ENCODE measurements around the gene IMMP2L.
"Not testable (repeated sequence)": the region's sequence is repeated elsewhere in the genome, so short reads cannot be mapped to it uniquely, and the experiment has no call there.

Gene IMMP2L

DNA sequence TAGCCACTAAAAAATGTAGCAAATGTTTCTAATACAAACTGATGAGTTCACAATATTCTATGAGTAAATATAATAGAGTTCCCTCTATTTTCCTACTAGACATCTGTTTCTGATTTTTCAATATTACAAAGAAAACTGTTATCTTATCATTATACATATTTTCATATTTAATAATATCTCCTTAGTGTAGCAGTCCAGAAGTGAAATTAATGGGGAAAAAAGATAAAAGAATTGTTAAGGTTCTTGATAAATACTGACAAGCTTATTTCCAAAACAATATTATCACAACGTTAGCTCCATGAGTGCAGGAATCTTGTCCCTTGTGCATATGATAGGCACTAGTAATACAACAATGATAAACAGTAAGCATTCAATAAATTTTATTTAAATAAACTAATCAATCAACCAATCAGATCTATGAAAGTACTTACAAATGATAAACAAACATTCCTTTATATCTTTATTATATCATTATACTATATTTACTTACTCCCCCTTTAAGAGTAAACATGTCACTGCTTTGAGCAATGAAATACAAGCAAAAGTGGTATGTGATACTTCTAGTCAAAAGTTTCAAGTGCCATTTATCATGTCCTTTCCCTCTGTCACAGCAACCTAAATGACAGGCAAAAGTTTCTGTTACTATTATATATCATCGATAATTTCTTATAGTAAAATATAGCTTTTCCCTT lies 103.1 kb downstream of the IMMP2L start:
- DNase-seq, result no peak

GRCh38 chr7:111450705-111451104 lies 111.6 kb downstream of the IMMP2L start:
- not testable (repeated sequence) for DNase-seq

DNA sequence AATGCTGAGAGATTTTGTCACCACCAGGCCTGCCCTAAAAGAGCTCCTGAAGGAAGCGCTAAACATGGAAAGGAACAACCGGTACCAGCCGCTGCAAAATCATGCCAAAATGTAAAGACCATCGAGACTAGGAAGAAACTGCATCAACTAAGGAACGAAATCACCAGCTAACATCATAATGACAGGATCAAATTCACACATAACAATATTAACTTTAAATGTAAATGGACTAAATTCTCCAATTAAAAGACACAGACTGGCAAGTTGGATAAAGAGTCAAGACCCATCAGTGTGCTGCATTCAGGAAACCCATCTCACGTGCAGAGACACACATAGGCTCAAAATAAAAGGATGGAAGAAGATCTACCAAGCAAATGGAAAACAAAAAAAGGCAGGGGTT lies 114.8 kb downstream of the IMMP2L start:
- DNase-seq, result not testable (repeated sequence)

DNA sequence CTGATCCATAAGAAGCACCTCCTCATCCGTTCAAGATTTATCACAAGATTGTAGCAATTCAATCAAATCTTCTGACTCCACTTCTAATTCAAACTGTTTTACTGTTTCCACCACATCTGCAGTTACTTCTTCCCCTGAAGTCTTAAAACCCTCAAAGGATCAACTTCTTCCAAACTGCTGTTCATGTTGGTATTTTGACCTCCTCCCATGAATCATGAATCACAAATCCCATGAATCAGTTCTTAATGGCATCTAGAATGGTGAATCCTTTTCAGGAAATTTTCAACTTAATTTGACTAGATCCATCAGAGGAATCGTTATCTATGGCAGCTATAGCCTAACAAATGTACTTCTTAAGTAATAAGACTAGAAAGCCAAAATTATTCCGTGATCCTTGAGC lies 122.3 kb downstream of the IMMP2L start:
- no peak for DNase-seq

- no peak for DNase-seq
These were observed 123.7 kb downstream of the IMMP2L start for GRCh38 chr7:111438369-111439289.

- no peak for DNase-seq
These were observed 124.6 kb downstream of the IMMP2L start for GRCh38 chr7:111437736-111438135.

DNA sequence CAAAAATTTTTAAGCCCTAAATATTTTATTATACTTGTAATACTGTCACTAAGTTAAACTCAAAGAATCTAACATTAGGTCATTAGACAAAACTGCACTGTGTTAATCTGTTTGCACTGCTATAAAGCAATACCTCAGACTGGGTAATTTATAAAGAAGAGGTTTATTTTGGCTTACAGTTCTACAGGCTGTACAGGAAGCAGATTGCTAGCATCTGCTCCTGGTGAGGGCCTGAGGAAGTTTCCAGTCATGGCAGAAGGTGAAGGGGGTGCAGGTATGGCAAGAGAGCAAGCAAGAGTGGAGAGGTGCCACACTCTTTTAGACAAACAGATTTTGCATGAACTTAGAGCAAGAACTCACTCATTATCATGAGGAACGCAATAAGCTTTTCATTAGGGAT lies 125.7 kb downstream of the IMMP2L start:
- no peak for DNase-seq

DNA sequence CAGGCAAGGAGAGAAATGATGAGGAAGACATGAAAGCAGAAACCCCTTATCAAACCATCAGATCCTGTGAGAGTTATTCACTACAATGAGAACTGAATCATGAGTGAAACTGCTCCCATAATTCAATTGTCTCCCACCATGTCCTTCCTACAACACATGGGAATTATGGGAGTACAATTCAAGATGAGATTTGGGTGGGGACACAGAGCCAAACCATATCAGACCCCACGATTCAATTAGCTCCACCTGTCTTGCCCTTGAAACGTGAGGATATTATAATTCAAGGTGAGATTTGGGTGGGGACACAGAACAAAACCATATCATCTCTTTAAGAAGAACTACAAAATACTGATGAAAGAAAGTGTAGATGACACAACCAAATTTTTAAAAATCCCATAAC lies 128.9 kb downstream of the IMMP2L start:
- DNase-seq, result no peak

GRCh38 chr7:111429781-111430180 lies 132.5 kb downstream of the IMMP2L start:
- DNase-seq, result no peak

DNA sequence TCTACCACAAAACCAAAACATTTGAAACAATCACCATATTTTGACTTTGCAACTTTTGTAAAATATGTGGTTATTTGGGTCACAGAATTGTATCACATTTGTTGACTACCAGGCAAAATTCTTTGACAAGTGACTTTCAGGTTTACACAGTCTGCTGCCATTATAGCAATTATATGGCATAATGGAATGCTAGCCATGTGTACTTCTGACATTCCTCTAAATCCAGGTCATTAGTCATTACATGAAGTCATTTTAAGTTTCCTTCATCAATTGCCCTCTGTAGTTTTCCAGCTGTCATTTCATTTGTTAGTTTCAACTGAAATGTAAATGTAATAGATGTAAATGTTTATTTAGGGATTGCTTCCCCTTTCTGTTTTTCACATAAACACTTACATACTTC lies 137.5 kb downstream of the IMMP2L start:
- no peak for DNase-seq

DNA sequence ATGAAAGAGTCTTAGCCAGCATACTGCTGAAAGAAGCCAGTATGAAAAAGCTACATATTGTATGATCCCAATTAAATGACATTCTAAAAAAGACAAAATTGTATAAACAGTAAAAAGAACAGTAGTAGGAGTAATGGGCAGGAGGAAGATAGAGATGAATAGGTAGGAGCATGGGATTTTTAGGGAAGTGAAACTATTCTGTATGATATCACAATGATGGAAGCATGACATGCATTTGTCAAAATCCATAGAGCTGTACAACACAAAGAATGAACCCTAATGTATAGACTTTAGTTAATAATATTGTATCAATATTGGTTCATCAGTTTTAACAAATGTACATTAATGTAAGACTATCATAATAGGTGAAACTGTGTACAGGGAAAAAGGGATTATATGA lies 147.9 kb downstream of the IMMP2L start:
- DNase-seq, result no peak

DNA sequence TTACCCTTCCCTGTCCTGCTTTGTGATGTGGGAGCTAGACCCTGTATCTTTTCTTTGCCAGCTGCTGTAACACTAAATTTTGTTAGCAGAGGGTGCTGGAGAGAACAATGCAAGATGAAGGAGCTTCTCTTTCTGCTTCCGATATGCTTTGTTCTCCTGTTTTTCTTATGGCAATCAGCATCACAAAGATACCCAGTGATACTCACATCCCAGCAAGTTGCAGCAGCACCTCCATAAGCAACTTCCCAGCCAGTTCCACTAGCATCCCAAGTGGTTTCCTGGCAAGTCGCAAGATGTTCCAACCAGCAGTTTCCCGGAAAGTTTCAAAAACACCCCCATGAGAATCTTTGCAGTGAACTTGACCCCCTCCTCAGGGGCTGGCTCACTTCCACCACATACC lies 148.6 kb downstream of the IMMP2L start:
- DNase-seq, result no peak

- DNase-seq, result no peak
These were observed 151.4 kb downstream of the IMMP2L start for GRCh38 chr7:111410899-111411298.

- DNase-seq, result no peak
These were observed 152.4 kb downstream of the IMMP2L start for GRCh38 chr7:111409714-111410422.

DNA sequence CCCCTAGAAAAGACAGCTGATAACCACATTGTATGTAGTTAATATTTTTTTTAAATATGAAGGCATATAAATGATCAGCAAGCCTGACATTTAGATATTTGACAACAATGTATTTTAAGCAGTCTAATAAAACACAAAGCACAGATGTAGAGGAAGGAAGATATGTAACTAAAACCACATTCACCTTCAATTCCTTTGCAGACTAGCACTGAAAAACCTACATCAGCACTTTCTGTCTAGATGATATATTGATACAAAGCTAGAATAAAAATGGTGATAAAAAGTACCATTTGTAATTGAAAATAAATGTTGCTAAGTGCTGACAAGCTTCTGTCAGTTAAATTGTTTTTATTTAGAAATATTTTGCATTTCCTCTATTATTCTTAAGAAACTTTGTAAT lies 153.6 kb downstream of the IMMP2L start:
- no peak for DNase-seq

GRCh38 chr7:111407258-111407657 lies 155.0 kb downstream of the IMMP2L start:
- DNase-seq, result no peak

DNA sequence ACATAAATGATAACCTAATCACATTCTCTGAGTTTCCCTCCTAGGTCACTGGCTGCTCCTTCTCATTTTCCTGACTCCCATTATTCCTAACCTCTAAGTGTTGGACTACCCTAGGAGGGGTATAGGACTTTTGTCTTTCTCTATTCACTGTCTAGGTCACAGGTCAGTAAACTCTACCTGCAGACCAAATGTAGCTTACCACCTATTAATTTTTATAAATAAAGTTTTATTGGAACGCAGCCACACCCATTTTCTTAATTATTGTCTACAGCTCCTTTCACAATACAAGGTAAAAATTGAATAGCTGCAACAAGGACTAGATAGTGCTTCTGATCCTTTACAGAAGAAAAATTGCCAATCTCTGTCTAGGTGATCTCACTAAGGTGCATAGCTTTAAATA lies 156.7 kb downstream of the IMMP2L start:
- no peak for DNase-seq

DNA sequence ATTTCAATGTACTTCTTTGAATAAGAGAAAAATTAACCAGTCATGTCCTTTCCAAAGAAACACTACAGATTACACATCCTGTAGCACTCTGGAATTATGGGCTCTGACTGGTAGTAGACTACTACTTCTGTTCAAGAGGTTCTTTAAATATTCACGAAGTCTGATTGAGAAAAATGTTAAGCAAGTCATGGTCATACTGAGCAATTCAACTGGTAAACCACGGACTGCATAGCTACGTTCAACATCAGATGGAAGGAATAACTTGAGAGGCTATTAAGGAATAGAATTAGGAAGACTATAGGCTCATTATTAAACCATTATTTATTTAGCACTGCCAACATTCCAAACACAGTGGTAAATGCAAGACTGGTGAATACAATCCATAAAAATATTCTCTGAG lies 160.8 kb downstream of the IMMP2L start:
- DNase-seq, result no peak

DNA sequence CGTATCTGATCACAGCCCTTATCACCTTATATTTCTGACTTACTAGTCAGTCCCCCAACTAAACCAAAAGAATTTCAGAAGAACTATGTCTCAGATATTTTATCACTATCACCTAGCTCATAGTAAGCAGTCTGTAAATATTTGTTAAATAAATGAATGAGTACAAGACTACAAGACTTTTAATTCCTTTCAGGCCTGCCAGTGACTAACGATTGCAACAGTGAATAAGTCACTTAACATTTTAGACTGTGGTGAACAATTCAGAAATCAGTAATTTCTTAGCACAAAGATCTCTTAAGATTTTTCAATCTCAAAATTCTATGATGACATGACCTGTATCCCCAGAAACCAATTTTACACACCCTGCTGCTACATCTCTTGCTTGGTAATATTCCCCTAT lies 162.2 kb downstream of the IMMP2L start:
- no peak for DNase-seq

DNA sequence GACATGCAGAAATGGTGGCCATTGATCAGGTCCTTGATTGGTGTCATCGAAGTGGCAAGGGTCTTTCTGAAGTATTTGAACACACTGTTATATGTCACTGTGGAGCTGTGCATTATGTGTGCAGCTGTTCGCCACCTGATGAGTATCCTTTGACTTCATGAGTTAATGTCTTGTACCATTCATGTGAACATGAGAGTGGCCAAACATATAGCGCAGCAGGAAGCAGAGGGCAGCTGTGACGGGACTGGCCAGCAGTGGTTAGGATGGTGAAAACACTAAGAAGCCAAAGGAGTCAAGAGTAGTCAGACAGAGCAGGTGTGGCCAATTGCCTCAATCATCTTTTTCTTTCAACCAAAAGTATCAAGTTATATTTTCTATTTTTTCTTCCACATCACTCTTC lies 167.4 kb downstream of the IMMP2L start:
- DNase-seq, result no peak

DNA sequence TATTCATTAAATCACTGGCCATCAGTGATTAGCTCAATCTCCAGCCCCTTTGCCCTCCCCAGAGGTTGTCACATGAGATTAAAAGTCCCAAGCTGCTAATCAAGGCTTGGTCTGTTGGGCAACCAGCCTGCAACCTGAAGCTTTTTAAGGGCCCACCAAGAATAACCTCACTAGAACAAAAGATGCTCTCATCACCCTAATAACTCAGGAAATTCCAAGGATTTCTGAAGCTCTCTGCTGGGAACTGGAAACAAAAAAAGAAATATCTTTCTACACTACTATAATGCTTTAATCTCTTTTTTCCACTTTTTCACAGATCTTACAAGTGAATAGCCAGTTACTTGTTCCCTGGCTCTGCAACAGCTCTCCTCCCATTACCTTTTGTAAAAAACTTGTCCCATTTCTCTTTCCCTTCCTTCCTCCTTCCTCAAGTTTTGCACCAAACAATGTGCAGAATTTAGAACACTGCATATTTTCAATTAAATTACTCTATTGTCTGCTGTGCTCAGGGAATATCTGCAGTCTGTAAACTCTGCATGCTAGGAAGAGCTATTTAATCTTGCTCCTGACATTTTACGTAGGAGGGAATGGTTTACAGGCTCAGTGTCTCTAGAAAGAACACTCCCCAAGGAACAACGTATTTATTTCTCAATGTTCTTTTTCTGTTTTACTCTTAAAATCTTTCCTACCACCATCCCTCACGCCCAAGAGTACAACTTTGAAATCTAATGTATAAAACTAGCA lies 169.1 kb downstream of the IMMP2L start:
- DNase-seq, result no peak

- DNase-seq, result no peak
These were observed 170.0 kb downstream of the IMMP2L start for GRCh38 chr7:111392294-111392693.

DNA sequence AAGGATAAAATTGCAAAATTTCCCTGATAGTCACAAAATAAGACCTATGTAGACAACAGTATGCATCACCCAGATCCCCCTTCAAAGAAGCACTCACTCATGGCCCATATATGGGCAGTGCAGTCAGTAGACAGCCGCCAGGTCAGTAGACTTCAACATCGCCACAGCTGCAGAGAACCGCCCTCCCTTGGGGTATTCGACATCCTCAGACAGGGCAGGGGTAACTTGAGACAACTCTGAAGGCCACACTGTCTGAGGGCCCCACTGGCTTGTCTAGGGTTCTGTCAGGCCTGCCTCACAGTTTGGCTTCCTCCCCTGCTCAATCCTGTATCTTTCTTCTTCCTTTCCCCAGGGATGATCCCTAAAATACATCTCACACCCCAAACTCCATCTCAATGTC lies 172.3 kb downstream of the IMMP2L start:
- DNase-seq, result no peak

Data from CD4-positive, alpha-beta T cell treated with Interleukin-21 for 1 hour (primary cell).